Measurements from ENCODE around the gene USE1.

GRCh38 chr19:17243830-17244617 lies 28.9 kb downstream of the USE1 start:
- TF ChIP-seq, protein P1, sequence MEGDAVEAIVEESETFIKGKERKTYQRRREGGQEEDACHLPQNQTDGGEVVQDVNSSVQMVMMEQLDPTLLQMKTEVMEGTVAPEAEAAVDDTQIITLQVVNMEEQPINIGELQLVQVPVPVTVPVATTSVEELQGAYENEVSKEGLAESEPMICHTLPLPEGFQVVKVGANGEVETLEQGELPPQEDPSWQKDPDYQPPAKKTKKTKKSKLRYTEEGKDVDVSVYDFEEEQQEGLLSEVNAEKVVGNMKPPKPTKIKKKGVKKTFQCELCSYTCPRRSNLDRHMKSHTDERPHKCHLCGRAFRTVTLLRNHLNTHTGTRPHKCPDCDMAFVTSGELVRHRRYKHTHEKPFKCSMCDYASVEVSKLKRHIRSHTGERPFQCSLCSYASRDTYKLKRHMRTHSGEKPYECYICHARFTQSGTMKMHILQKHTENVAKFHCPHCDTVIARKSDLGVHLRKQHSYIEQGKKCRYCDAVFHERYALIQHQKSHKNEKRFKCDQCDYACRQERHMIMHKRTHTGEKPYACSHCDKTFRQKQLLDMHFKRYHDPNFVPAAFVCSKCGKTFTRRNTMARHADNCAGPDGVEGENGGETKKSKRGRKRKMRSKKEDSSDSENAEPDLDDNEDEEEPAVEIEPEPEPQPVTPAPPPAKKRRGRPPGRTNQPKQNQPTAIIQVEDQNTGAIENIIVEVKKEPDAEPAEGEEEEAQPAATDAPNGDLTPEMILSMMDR (IDR thresholded peaks at IDR 0.05), result no peak
- no peak for TF ChIP-seq EP300 (IDR thresholded peaks at IDR 0.05)
